ENCODE measurements around the gene RFX1. TPM values are rescaled to one million over a fixed set of nuclear protein-coding genes. Genes with fewer than 3 reads are reported as not detected.
"Not testable (repeated sequence)": the region's sequence is repeated elsewhere in the genome, so short reads cannot be mapped to it uniquely, and the experiment has no call there.

RFX1 gene
- total RNA-seq, 2 donors from 2014 or later: 9.2 to 12.7 TPM

DNA sequence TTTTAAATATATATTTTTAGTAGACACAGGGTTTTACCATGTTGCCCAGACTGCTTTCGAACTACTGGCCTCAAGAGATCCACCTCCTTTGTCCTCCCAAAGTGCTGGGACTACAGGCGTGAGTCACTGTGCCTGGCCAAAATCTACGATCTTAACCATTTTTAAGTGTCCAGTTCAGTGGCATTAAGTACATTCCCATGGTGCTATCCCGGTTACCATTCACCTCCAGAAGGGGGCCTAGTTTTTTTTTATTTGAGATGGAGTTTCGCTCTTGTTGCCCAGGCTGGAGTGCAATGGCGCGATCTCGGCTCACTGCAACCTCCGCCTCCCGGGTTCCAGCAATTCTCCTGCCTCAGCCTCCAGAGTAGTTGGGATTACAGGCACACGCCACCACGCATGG is 29.0 kb upstream of the RFX1 start:
- H3K27ac ChIP-seq; H3K36me3 ChIP-seq; H3K9me3 ChIP-seq; H3K4me1 ChIP-seq (replicated peaks); intact Hi-C loops (cut with DNase I); H3K27me3 ChIP-seq (replicated peaks; ENCODE audit: insufficient read depth); H3K4me3 ChIP-seq; DNase-seq (ENCODE audit: low spot score): not testable (repeated sequence)
- TF ChIP-seq, protein P1, sequence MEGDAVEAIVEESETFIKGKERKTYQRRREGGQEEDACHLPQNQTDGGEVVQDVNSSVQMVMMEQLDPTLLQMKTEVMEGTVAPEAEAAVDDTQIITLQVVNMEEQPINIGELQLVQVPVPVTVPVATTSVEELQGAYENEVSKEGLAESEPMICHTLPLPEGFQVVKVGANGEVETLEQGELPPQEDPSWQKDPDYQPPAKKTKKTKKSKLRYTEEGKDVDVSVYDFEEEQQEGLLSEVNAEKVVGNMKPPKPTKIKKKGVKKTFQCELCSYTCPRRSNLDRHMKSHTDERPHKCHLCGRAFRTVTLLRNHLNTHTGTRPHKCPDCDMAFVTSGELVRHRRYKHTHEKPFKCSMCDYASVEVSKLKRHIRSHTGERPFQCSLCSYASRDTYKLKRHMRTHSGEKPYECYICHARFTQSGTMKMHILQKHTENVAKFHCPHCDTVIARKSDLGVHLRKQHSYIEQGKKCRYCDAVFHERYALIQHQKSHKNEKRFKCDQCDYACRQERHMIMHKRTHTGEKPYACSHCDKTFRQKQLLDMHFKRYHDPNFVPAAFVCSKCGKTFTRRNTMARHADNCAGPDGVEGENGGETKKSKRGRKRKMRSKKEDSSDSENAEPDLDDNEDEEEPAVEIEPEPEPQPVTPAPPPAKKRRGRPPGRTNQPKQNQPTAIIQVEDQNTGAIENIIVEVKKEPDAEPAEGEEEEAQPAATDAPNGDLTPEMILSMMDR (IDR thresholded peaks at IDR 0.05): peak in 1 of 4 experiments; percentile 9
- WGBS: 92% methylated on average over 12 of the region's 12 CpGs

DNA sequence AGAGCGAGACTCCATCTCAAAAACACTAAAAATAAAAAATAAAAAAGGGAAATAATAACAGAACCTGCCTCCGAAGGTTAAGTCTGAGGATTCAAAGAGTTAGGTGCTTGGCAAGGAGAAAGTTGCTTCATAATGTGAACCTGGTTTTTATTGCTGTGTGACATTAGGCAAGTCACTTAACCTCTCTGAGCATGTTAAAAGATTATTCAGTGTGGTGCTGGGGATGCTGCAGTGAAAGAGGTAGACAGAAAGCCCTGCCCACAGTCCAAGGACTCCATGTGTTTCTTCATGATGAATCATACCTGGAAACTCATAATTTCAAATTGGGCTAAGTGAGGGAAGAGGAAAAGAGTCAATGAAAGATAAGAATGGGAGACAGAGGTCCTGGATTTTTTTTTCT is 27.8 kb upstream of the RFX1 start:
- no peak overlapping the region for H3K27ac ChIP-seq
- H3K27me3 ChIP-seq (replicated peaks; ENCODE audit: insufficient read depth): no peaks in the 10 kb centered on the region
- TF ChIP-seq, protein P1 (IDR thresholded peaks at IDR 0.05): no peak
- TF ChIP-seq POLR2A (IDR thresholded peaks at IDR 0.05) (no peak), POLR2AphosphoS5 (IDR thresholded peaks at IDR 0.05) (no peak)
- no peaks in the 10 kb centered on the region for H3K9me3 ChIP-seq
- WGBS: 94% methylated on average over 2 of the region's 2 CpGs
- H3K4me3 ChIP-seq: no peak overlapping the region
- DNase-seq (ENCODE audit: low spot score): no peak
- H3K36me3 ChIP-seq: no peaks in the 10 kb centered on the region
- no peaks in the 10 kb centered on the region for H3K4me1 ChIP-seq (replicated peaks)
- intact Hi-C loops (cut with DNase I): no loop called here

DNA sequence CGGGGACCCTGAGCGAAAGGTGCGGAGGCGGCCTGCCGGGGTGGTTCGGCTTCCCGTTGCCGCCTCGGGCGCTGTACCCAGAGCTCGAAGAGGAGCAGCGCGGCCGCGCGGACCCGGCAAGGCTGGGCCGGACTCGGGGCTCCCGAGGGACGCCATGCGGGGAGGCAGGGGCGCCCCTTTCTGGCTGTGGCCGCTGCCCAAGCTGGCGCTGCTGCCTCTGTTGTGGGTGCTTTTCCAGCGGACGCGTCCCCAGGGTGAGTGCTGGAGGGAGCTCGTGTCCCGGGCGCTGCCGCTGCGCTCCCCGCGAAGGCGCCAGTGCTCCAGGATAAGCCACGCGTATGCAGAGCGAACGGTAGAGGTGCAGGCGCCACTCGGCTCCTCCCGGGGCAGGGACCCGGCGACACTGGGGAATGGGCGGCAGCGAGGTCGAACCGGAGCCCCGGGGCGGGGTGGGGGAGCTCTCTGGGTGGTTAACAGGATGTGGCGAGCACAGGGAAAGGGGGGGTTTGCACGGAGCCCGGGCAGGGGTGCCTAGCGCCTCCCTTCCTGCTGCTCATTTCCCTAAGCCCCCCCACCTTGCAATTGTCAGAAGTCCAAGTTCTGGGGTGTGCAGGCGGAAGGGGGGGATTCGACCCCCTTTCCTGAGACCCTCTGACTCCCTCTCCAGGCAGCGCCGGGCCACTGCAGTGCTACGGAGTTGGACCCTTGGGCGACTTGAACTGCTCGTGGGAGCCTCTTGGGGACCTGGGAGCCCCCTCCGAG is 25.8 kb upstream of the RFX1 start, which contains the start of gene IL27RA:
TSS of gene IL27RA (plus strand) at position 44 of the 762 bp plus-strand sequence. CDS start at position 155, 111 bp downstream.
- intact Hi-C loops (cut with DNase I): no loop called here
- Histone ChIP-seq H3K27ac (peak within 1 kb of the TSS; percentile 45 to 52), H3K9me3 (no peaks in the 10 kb centered on the region), H3K36me3 (no peaks in the 10 kb centered on the region), H3K4me1 (replicated peaks) (no peaks in the 10 kb centered on the region), H3K4me3 (peak within 1 kb of the TSS; percentile 40 to 49), H3K27me3 (replicated peaks; ENCODE audit: insufficient read depth) (no peaks in the 10 kb centered on the region)
- DNase-seq (ENCODE audit: low spot score): peak; percentile 26
- no peak for TF ChIP-seq POLR2A (IDR thresholded peaks at IDR 0.05)
- TF ChIP-seq, protein P1 (IDR thresholded peaks at IDR 0.05): peak; percentile 15 to 66 (median 40)
- WGBS: under 1% methylated on average over 39 of the region's 63 CpGs

DNA sequence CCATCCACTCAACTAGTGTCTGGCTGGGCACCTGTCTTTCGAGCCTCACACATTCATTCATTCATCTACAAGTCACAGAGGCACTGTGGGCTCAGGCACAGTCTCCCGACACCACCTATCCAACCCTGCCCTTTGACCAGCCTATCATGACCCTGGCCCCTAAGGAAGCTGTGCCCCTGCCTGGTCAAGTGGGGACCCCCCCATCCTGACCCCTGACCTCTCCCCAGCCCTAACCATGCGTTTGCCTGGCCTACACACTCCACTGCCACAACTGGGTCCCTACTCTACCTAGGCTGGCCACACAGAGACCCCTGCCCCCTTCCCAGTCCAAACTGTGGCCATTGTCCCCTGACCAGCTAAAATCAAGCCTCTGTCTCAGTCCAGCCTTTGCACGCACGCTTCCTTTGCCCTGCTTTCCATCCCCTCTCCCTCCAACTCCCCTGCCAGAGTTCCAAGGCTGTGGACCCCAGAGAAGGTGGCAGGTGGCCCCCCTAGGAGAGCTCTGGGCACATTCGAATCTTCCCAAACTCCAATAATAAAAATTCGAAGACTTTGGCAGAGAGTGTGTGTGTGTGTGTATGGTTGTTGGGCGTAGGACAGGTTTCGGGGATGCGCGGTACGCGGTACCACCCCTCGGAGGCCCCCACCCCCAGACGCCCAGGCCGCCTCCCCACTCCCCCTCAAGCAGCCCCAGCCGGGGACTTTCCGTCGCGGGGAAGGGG is 25.0 kb upstream of the RFX1 start:
- no peaks in the 10 kb centered on the region for H3K36me3 ChIP-seq
- peak overlapping the region; percentile 45 to 52 for H3K27ac ChIP-seq
- H3K4me3 ChIP-seq: peak overlapping the region; percentile 40 to 49
- TF ChIP-seq POLR2AphosphoS5 (IDR thresholded peaks at IDR 0.05) (no peak), POLR2A (IDR thresholded peaks at IDR 0.05) (no peak)
- TF ChIP-seq, protein P1 (IDR thresholded peaks at IDR 0.05): no peak
- H3K9me3 ChIP-seq: no peaks in the 10 kb centered on the region
- no peaks in the 10 kb centered on the region for H3K27me3 ChIP-seq (replicated peaks; ENCODE audit: insufficient read depth)
- intact Hi-C loops (cut with DNase I): no loop called here
- H3K4me1 ChIP-seq (replicated peaks): no peaks in the 10 kb centered on the region
- no peak for DNase-seq (ENCODE audit: low spot score)
- WGBS: 22% methylated on average over 20 of the region's 20 CpGs
